HG03060 (cell line): ENCODE data around the gene TSPAN5.
A peak's percentile ranks its signal among the peaks of the same experiment; 100 is the strongest.
"Not testable (repeated sequence)": the region's sequence is repeated elsewhere in the genome, so short reads cannot be mapped to it uniquely, and the experiment has no call there.

Experiments
- ATAC-seq: cut with Tn5 transposase; IDR thresholded peaks from one replicate; pipeline ENCODE4 v1.9.1; 2021; ENCODE audit warnings: low read depth, moderate number of reproducible peaks; ENCODE audit not compliant: unreplicated experiment

Gene TSPAN5

DNA sequence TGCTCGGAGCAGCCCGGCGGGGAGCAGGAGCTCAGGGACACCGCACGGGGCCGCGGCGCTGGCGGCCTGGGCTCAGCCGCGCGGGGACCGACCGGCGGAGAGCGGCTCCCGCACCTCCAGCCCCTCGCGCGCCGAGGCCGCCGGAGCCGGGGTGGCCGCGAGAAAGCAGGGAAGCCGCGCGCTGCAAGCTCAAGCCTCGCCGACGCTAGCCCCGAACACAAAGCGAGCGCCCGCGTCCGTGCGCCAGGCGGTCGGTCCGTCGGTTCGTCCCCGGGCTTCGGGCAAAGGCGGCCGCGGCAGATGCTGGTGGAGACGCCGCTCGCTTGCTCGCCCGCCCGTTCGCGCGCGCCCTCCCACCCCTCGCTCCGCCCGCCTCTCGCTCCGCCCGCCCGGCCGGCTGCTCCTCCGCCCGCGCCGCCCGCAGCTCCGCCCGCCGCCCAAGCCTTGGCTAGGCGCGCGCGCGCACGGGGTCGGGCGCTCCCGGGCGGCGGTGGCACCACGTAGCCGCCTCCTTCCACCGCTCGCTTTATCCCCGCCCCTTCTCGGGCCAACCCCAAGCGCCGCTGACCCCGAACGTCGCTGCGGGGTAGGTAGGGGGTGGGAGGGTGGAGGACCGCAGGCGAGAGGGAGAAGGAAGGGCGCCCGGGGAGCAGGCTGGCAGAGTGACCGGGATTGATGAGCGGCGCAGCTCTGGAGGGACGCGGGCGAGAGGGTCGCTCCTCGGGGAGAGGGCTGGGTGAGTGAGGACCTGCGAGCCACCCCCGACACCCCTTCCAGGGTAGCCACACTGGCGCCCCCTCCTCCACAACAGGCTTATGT lies at the start of gene TSPAN5:
TSPAN5 (minus strand) TSS at position 325 of the 819 bp plus-strand sequence.
- ATAC-seq: peak; percentile 23

DNA sequence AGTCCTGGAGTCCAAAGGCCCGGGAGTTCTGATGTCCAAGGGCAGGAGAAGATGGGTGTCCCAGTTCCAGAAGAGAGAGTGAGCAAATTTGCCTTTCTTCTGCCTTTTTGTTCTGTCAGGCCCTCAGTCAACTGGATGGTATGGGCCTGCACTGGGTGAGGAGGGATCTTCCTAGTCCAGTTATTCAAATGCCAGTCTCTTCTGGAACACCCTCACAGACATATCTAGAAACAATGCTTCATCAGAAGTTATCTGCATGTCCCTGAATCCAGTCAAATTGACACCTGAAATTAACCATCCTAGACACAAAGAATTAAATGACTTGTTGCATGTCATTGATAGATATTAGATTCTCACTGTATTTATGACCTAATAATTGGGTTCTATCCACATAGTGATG lies 48.5 kb upstream of the TSPAN5 start:
- no peak for ATAC-seq

DNA sequence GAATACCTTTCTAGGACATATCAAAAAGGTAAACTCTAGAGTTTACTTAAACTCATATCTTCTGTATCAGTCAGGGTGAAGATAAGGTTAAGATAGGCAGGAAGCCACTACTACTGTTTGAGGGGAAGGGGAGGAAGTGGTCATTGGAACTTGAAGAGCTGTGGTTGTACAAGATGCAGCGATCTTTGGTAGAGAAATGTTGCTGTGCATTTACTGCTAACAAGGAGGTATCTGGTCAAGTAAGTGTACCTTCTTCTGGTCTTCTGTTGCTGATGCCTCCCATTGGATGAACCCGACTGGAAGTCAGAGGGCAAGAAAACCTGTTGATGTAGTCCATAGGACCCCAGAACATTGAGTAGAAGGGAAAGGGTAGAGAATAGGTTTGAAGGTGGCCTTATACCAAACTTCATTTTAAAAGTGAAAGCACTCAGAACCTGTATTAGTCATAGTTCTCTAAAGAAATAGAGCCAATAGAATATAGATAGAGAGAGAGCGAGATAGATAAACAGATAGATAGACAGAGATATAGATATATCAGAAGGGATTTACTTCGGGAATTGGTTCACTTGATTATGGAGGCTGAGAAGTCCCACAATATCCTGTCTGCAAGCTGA lies 47.9 kb upstream of the TSPAN5 start:
- ATAC-seq: no peak

DNA sequence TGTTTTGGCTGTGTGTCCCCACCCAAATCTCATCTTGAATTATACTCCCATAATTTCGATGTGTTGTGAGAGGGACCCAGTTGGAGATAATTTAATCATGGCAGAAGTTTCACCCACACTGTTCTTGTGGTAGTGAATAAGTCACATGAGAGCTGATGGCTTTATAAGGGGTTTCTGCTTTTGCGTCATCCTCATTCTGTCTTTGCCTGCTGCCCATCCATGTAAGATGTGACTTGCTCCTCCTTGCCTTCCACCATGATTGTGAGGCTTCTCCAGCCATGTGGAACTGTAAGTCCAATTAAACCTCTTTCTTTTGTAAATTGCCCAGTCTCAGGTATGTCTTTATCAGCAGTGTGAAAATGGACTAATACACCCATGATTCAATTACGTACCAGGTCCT lies 47.2 kb upstream of the TSPAN5 start:
- ATAC-seq: not testable (repeated sequence)

DNA sequence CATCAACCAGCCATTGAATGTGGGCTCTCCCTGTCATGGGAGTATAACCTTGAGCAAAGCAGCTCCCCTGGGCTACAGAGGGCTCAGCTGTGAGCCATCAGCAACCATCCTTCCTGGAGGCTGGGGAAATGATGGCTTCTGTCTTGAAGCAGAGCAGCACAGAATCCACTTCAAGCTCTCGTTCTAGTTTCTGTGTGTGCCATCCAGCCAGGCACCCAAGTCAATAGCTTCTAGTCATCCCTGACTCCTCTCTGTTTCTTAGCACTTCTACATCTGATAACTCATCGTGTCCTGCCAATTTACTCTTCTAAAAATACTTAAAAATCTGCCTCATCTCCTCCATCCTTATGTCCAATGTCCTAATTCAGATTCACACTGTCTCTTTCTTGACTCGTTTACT lies 42.2 kb upstream of the TSPAN5 start:
- ATAC-seq: no peak

DNA sequence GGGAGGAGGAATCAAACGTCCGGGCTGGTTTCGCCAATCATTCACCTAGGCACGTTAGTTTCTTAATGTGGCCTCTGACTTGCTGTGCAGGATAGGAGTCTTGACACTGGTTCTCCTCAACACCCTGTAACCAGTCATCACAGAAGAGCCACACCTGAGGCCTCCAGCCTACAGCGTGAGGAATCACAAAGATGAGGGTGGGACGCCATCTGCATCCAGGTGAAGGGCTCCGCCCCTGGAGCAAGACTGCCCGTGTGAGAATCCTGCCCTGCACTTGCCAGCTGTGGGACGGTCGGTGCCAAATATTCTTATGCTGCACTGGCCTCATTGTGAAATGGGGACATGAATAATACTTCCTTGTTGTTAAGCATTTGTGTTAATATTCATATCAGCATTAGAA lies 35.7 kb upstream of the TSPAN5 start:
- ATAC-seq: no peak

DNA sequence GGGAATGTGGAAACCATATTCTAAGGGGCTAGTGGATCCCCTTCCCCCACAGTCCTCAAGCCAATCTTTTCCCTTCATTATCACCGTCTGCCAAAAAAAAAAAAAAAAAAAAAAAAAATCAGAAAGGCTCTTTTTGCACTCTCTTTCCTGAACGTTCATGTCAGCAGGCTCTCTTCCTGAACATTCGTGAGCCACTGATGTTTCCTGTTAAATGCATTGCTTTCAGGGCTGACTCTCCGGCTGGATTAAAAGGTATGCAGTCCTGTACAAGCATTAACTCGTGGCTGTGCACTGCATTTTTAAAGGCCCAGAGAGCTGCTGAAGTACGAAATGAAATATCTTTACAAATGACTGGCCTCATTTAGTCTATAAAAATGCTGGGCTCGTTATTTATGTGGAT lies 34.0 kb upstream of the TSPAN5 start:
- no peak for ATAC-seq

DNA sequence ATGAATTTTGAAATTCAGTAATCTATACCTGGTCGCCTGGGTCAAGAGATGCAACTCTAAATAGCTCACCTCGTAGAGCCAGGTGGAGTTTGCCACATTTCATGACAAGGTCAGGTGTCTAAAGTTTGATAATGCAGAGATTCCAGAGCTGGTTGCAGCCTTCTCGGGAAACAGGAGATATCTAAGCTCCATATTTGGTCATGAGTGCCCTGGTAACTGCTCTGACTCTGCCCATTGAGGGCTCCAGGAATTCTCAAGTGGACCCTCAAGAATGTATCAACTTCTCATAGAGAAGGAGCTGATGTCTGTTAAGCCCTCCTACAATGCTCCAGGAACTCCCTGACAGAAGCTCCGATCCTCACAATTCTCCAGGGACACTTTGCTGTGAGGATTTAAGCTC lies 33.2 kb upstream of the TSPAN5 start:
- ATAC-seq: no peak

DNA sequence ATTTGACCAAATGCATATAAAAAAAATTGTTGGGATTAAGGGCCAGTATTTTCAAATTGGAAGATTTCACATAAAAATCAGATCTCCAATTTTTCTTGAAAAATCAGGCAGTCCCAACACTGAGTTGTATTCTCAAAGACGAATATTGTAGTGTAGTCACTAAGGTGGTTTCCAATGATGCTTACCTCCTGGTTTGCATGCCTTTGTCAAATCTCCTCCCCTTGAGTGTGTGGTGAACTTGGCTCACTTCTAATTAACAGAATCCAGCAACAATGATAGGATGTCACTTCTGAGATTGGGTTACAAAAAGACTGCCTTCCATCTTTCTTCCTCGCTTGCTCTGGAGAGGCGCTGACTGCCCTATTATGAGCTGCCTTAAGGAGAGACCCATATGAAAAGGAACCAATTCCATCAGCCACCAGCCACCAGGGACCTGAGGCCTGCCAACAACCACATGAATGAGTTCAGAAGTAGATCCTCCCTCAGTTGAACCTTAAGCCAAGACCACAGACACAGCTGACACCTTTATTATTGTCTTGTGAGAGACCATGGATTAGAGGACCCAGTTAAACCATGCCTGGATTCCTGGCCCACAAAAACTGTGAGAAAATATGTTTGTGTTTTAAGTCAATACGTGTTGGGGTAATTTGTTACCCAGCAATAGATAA lies 31.2 kb upstream of the TSPAN5 start:
- no peak for ATAC-seq

DNA sequence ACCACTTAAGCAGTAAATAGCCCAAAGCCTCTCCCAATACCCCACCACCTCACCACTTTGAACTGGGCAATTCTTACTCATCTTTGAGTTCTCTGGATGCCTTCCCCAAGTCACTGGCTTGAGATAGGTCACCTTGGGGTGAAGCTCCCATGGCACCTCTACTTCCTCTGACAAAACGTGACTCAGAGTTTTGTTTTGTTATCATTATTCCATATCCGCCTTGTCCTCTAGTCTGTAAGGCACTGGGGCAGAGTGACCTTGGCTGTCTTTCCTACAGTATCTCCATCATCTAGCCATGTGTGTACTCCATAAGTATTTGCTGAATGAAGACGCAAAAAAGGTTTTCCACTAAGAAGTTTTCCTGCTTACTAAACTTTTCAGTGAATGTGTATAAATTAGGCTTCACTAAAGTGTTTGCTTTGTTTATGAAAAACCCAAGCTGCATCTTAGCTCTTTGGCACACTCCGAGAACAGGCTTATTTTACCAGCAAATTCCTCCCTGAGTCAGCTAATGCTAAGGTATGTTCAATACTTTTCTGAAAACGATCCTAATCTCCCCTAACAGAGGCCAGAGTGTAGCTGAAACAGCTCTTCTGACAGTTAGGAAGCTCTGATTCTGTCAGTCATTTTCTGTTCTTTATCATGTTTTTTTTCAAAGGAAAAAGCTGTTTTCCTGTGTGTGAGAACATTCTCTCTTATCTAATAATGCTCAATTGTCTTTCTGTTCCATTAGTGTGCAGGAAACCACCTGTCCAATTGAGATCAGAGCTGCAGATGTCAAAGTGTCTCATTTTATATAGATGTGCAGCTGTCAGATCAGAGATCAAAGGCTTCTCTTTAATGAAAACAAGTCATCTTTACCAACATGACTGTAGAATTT lies 30.2 kb upstream of the TSPAN5 start:
- no peak for ATAC-seq

DNA sequence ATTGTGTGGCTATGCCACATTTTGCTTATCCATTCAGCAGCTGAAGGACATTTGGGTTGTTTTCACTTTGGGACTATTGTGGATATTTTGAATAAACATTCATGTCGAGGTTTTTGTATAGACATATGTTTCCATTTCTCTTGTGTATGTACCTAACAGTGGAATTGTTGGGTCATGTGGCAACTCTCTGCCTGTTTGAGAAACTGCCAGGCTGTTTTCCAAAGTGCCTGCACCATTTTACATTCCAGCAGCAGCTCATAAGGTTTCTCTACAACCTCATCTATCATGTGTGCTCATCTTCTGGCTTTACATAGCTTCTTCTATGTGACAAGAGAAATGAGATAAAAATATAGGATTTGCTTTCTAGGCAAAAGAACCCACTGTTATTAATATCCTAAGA lies 29.5 kb upstream of the TSPAN5 start:
- ATAC-seq: no peak

DNA sequence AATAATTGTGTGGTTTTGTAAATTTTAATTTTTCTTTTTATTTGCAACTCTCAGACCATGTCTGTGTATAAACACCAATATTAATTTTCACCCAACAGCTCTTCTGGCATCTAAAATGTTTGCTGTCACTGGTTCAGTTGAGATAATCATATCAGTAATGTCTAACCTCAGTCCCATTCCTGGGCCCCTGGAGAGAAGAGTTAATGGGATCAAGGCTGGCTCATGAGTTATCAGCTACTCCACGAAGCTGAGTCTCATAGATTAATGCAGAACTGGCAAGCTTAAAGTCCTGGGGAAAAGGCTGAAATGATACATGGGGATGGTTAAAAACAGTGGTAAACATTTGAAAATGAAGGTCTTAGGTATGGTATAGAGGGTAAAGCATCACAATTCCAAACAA lies 28.4 kb upstream of the TSPAN5 start:
- no peak for ATAC-seq

DNA sequence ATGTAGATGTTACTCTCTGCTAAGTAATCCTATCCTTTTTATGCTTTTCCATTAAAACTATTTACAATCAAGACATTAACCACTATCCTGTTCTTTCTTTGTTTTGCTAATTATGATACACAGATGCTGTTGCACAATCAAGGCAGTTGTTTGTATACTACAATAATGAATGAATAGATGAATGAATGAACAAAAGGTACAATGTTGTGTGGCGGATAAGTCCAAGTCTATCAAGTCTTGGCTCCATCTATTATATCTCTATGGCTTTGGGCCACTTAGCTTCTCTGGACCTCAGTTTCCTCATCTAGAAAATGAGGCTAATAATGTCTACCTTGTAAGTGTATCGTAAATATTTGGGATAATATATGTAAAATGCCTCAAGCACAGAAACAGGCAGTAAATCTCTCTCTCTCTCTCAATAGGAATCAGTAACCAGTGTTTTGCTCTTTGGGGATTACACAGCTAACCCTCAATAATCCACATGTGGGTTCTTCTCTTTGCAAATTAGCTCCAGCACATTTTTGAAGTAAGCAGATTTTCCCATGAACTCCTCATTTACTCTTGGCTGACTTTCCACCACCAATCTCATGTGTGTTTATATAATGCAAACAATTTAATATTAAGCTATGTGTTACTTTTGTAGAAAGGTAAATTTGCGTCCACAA lies 27.8 kb upstream of the TSPAN5 start:
- no peak for ATAC-seq

DNA sequence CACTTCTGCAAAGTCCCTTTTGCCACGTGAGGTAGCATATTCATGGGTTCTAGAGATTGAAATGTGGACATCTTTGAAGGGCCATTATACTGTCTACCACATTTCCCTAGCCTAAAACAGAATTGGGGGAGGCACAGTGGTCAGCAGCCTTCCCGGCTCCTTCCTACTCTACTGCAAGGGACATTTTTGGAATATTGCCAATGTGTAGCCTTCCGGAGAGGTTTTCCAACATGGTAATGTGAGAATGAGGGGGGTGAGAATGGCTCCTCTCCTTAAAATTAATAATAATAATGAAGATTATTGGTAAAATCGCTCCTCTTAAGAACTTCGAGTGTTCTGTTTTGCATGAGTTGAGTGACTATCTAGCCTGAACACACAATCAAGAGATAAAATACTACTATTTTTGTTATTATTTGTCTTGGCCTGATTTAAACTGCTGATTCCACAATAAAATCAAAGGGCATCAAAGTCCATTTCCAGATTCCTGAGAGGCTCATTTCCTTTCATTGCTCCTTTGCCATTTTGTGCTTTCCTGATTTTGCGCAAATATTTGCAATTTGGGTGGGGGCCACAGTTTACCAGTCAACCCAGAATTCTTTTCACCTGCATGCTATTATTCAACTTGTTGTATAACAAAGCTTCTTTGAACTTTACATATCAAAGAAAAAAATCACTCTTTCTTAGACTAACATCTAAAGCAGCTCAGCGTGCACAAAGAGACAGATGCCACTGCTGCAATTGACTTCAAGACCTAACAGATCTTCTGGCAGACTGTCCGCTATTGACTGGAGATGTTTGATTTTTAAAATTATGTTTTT lies 27.0 kb upstream of the TSPAN5 start:
- no peak for ATAC-seq

DNA sequence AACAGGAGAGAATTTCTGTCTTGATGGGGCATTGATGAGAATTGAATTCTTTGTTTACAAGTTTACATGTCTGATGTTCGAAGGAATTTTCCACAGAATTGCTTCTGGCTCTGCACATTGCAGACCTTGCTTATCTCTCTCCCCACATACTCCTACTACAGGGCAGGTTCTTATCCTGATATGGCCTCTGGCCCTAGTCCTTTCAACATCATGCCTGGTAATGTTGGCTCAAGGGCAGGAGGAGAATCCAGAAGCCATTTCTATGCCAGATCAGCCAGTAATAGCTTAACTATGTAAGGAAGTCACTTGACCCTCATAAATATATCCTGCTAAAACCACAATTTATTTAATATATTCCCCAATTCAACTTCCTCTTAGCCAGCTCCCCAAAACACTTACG lies 24.3 kb upstream of the TSPAN5 start:
- ATAC-seq: no peak

DNA sequence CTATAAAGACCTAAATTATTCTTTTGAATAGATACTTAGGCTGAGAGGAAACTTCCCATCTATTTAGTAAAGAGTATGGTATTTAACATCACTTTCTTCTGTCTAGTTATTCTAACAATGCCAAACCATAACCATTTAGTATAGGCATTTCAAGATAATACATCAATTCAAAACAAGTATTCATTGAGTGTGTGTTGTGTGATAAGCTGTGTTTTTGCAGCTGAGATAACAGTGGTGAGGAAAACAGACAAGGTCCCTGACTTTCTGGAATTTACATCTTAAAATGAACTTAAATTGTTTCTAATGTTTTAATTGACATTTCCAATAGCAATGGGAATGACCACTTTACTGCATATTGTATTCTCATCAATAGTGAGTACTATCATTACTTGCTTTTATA lies 22.4 kb upstream of the TSPAN5 start:
- no peak for ATAC-seq

DNA sequence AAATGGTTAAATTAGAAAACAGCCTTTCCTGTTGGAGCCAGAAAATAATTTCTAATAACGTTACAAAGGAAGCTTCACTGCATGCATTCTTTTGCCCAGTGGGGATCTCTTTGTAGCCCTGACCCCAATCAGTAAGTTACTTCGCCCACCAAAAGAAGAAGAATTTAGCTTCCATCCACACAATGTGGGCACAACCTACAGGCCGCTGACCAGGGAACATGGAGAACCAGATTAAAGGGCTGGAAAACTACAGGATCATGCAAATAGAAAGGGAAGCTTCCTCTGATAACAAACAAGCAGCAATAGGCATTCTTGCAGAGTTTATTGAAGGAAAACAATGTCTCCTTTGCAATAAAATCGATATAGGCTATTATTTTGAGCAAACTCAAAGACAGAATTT lies 21.3 kb upstream of the TSPAN5 start:
- ATAC-seq: no peak

DNA sequence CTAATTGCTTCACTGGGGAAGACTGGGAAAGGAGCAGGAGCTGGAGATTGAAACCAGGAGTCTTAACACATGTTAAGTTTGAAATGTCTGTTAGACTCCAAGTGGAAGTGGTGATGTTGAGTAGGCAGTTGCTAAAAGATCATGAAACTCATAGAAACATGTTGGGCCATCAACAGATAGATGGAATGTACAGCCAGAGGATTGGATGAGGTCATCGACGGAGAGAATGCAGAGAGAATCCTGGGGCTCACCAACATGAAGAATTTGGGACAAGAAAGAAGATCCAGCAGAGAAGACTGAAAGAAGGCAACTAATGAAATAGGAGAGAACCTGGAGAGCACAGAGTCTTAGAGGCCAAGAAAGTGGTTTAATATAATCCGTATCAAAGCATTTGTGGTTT lies 19.4 kb upstream of the TSPAN5 start:
- ATAC-seq: no peak

DNA sequence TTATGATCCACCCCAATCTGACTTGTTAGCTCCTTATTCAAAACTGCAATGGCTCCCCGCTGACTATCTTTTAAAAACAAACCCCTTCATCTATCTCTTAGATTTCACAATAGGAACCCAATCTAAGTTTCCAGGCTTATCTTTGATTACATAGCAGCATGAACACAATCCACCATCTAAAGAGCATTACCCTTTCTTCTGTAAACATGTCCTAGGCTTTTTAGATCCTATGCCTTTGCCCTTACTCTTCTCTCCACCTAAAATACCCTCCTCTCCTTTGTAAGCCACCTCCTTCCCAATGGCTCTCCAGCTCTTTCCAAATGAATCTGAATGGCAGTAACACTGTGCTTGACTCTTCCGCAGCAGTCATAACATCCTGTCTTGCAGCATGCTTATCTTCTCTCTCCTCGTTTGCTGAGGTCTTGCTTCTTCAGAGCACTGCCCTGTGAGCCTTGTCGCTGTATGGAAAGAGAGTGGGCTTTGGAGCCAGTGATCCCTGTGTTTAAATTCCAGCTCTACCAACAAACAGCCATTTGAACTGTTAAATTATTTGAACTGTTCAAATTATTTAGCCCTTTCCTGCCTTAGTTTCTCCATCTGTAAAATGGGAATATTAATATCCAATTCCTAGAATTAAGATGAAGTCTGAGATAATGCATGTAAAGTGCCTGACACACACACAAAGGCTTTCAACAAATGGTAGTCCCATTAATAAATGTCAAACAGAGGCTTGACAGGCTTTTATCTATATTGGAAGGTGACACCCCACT lies 16.2 kb upstream of the TSPAN5 start:
- ATAC-seq: no peak
